NCI-H2227 (cell line): Measurements from ENCODE around the gene SELENON.

ENCODE experiments used
- DNase-seq: peaks from one replicate; lab custom pipeline; 2025; ENCODE audit not compliant: unreplicated experiment; lab: John Stamatoyannopoulos, UW

The SELENON gene

GRCh38 chr1:25861316-25862286, 61.6 kb downstream of the SELENON start:
- no peak for DNase-seq

GRCh38 chr1:25862785-25863485, 62.9 kb downstream of the SELENON start:
- no peak for DNase-seq

- no peak for DNase-seq
These were observed 63.7 kb downstream of the SELENON start for GRCh38 chr1:25863486-25864262.

- no peak for DNase-seq
These were observed 64.4 kb downstream of the SELENON start for GRCh38 chr1:25864434-25864833.

GRCh38 chr1:25866288-25866687, 66.3 kb downstream of the SELENON start:
- DNase-seq: no peak

GRCh38 chr1:25867210-25867991, 67.4 kb downstream of the SELENON start:
- no peak for DNase-seq
